Smooth muscle cell (in vitro differentiated cells): ENCODE results near the gene MSL2. TPM values are rescaled to one million over a fixed set of nuclear protein-coding genes. Genes with fewer than 3 reads are reported as not detected.
"Not testable (repeated sequence)": the region's sequence is repeated elsewhere in the genome, so short reads cannot be mapped to it uniquely, and the experiment has no call there.

ENCODE experiments used
- DNase-seq: peaks from one replicate; lab custom pipeline; 2025; ENCODE audit not compliant: unreplicated experiment; lab: John Stamatoyannopoulos, UW
- H2AFZ ChIP-seq: fragments of 200-600 bp; sonication (generic); 2 replicates; pipeline ENCODE4 v1.6.0; 2016; ENCODE audit warnings: antibody characterized with exemption, low read depth, mild to moderate bottlenecking
- H3F3A ChIP-seq: fragments of 200-600 bp; sonication (generic); 2 replicates; pipeline ENCODE4 v1.6.0; 2017; ENCODE audit warnings: antibody characterized with exemption, low read depth
- H3K27ac ChIP-seq: fragments of 200-600 bp; sonication (generic); 2 replicates; pipeline ENCODE4 v1.5.1; 2016; ENCODE audit warnings: low read depth, mild to moderate bottlenecking
- H3K27me3 ChIP-seq: fragments of 200-600 bp; sonication (generic); 2 replicates; pipeline ENCODE4 v1.6.1; 2016; ENCODE audit warnings: low read depth, mild to moderate bottlenecking
- H3K36me3 ChIP-seq: fragments of 200-600 bp; sonication (generic); 2 replicates; pipeline ENCODE4 v1.5.1; 2016; ENCODE audit warnings: low read depth
- H3K4me1 ChIP-seq: fragments of 200-600 bp; sonication (generic); 2 replicates; pipeline ENCODE4 v1.5.1; 2016; ENCODE audit warnings: low read depth
- H3K4me2 ChIP-seq: fragments of 200-600 bp; sonication (generic); 2 replicates; pipeline ENCODE4 v1.6.0; 2016; ENCODE audit warnings: mild to moderate bottlenecking
- H3K4me3 ChIP-seq: fragments of 200-600 bp; sonication (generic); 2 replicates; pipeline ENCODE4 v1.5.1; 2016; ENCODE audit warnings: mild to moderate bottlenecking
- H3K79me2 ChIP-seq: fragments of 200-600 bp; sonication (generic); 2 replicates; pipeline ENCODE4 v1.6.0; 2016; ENCODE audit warnings: low read depth, mild to moderate bottlenecking
- H3K9ac ChIP-seq: fragments of 200-600 bp; sonication (generic); 2 replicates; pipeline ENCODE4 v1.6.0; 2016; ENCODE audit warnings: low read depth
- H3K9me3 ChIP-seq: fragments of 200-600 bp; sonication (generic); replicated peaks from 2 replicates; pipeline ENCODE4 v1.5.1; 2016; ENCODE audit warnings: low read depth
- H4K20me1 ChIP-seq: fragments of 200-600 bp; sonication (generic); 2 replicates; pipeline ENCODE4 v1.6.0; 2016; ENCODE audit warnings: low read depth
- WGBS: methylation state at CpG from one replicate; pipeline ENCODE4 v1.1.7; 2016; ENCODE audit warnings: low lambda C conversion rate; 5-methylcytosine and 5-hydroxymethylcytosine counted together
- polyA plus RNA-seq: library from polyadenylated mRNA; unstranded; fragments of >200 nt; fragmentation: Nextera tagmentation; extraction: Ambion mirVana; gene quantifications from 2 replicates; pipeline ENCODE4 v1.2.1, GENCODE V29; 2016
- total RNA-seq: library from RNA; depleted of rRNA; stranded (reverse); fragments of >200 nt; gene quantifications from 2 replicates; pipeline ENCODE4 v1.2.3, GENCODE V29; 2014
- TF ChIP-seq, protein P1 (sequence below): fragments of 200-600 bp; sonication (generic); IDR thresholded peaks from 2 replicates; pipeline ENCODE4 v1.5.1; 2017; ENCODE audit warnings: borderline replicate concordance, mild to moderate bottlenecking, antibody characterized with exemption; ENCODE audit not compliant: insufficient read depth, poor library complexity, severe bottlenecking

Gene MSL2
- total and polyA plus RNA-seq, 2 experiments from 2014 or later: 5.7 to 39.9 TPM

DNA sequence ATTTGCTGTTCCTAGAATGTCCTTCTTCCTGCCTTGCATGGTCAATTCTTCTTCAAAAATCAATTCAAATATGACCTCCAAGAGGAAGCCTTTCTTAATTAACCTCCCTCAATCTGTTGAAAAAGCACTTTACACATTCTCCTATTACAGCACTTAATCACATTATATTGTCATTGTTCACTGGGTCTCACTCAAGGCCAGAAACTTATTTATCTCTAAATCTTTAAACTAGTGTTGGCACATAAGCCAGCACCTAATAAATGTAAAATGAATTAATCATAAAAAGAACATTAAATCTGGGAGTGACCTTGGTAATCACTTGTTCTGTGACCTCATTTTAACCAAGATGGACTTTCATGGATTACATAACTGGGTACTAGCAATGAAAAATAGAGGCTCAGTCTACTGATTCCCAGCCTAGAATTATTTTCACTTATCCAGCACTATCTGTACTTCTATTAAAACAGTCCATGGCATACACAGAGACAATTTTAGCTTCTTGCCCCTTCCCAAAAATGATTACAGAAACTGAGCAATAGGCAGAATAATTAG lies 22.1 kb downstream of the MSL2 start:
- H3K79me2 ChIP-seq: peaks cover 100% of the 10 kb centered on the region
- H3F3A ChIP-seq: peaks cover 8% of the 10 kb centered on the region
- H3K9ac ChIP-seq: no peak overlapping the region
- no peak overlapping the region for H3K27ac ChIP-seq
- H3K36me3 ChIP-seq: no peaks in the 10 kb centered on the region
- H3K27me3 ChIP-seq: no peaks in the 10 kb centered on the region
- no peak overlapping the region for H3K4me3 ChIP-seq
- no peak for DNase-seq
- no peaks in the 10 kb centered on the region for H3K9me3 ChIP-seq
- no peaks in the 10 kb centered on the region for H3K4me1 ChIP-seq
- no peak overlapping the region for H2AFZ ChIP-seq
- H3K4me2 ChIP-seq: no peak overlapping the region
- peaks cover 99% of the 10 kb centered on the region for H4K20me1 ChIP-seq
- TF ChIP-seq, protein P1, sequence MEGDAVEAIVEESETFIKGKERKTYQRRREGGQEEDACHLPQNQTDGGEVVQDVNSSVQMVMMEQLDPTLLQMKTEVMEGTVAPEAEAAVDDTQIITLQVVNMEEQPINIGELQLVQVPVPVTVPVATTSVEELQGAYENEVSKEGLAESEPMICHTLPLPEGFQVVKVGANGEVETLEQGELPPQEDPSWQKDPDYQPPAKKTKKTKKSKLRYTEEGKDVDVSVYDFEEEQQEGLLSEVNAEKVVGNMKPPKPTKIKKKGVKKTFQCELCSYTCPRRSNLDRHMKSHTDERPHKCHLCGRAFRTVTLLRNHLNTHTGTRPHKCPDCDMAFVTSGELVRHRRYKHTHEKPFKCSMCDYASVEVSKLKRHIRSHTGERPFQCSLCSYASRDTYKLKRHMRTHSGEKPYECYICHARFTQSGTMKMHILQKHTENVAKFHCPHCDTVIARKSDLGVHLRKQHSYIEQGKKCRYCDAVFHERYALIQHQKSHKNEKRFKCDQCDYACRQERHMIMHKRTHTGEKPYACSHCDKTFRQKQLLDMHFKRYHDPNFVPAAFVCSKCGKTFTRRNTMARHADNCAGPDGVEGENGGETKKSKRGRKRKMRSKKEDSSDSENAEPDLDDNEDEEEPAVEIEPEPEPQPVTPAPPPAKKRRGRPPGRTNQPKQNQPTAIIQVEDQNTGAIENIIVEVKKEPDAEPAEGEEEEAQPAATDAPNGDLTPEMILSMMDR: no peak

DNA sequence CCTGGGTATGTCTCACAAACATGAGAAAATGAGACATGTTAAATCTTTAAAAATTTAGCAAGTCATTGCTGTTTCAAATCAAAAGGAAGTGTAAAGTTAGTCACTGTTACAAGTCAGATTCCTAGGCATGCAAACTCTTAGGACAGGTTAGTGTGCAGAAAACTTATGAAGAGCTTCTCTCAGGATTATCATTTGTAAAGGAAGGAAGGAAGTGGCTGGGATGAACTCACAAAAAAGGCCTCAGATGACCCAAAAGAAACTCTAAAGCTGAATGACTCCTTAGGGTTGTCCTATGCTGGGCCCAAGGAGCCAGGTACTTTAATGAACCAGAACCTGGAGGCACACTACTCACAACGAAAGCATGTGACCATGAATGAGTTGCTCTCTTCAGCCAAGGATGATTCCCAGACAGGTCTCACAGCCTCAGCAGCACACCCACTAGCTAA lies 25.0 kb downstream of the MSL2 start:
- TF ChIP-seq, protein P1: no peak
- Histone ChIP-seq H3K27ac (peak overlapping the region; percentile 73), H3K4me2 (no peak overlapping the region), H3K4me3 (no peak overlapping the region), H2AFZ (no peak overlapping the region), H3K9me3 (no peaks in the 10 kb centered on the region), H3F3A (peaks cover 8% of the 10 kb centered on the region), H3K79me2 (peaks cover 100% of the 10 kb centered on the region), H3K36me3 (no peaks in the 10 kb centered on the region), H3K27me3 (no peaks in the 10 kb centered on the region), H3K4me1 (no peaks in the 10 kb centered on the region), H3K9ac (no peak overlapping the region), H4K20me1 (peaks cover 99% of the 10 kb centered on the region)
- WGBS: 68% methylated on average over 1 of the region's 1 CpG
- DNase-seq: no peak

DNA sequence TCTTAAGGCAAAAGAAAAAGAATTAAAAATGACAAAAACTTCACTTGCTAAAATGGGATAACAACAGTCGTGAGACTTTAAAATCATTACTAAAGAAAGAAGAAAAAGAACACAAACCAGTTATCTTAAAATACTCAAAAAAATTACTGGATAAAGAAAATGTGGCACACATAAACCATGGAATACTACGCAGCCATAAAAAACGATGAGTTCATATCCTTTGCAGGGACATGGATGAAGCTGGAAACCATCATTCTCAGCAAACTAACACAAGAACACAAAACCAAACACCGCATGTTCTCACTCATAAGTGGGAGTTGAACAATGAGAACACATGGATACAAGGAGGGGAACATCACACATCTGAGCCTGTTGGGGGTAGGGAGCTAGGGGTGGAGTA lies 27.9 kb downstream of the MSL2 start:
- not testable (repeated sequence) for H3K27me3 ChIP-seq, H3K4me2 ChIP-seq, H3K9ac ChIP-seq, DNase-seq, H2AFZ ChIP-seq, H3K27ac ChIP-seq, H3K4me3 ChIP-seq, H3K36me3 ChIP-seq, H3F3A ChIP-seq, H3K9me3 ChIP-seq, H3K4me1 ChIP-seq
- peaks cover 99% of the 10 kb centered on the region for H4K20me1 ChIP-seq
- 98% methylated on average over 4 of the region's 4 CpGs for WGBS
- peaks cover 100% of the 10 kb centered on the region for H3K79me2 ChIP-seq

DNA sequence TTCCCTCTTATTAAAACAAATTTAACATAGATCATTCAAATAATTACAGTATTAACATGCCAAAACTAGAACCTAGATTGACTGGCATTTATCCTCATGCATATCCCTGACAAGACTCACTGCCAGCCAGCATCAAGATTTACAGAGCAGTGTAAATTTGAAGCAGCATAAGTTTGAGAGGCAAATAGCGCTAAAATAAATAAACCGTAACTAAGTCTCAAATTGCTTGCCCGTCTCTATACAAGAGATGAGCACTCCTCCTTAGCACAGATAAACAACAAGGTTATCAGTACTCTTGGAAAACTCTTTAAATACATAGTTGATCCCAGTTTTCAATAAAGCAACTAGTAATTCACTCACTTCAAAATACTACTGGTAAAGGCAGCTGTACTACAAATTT lies 29.6 kb downstream of the MSL2 start:
- TF ChIP-seq, protein P1: no peak
- H3K27ac ChIP-seq: no peak overlapping the region
- H4K20me1 ChIP-seq: peaks cover 99% of the 10 kb centered on the region
- no peaks in the 10 kb centered on the region for H3K36me3 ChIP-seq
- no peak overlapping the region for H2AFZ ChIP-seq
- H3K9me3 ChIP-seq: no peaks in the 10 kb centered on the region
- H3F3A ChIP-seq: no peaks in the 10 kb centered on the region
- H3K9ac ChIP-seq: no peak overlapping the region
- H3K4me3 ChIP-seq: no peak overlapping the region
- H3K79me2 ChIP-seq: peaks cover 100% of the 10 kb centered on the region
- no peaks in the 10 kb centered on the region for H3K27me3 ChIP-seq
- DNase-seq: no peak
- WGBS: 65% methylated on average over 3 of the region's 3 CpGs
- no peak overlapping the region for H3K4me2 ChIP-seq
- H3K4me1 ChIP-seq: peaks cover 8% of the 10 kb centered on the region

DNA sequence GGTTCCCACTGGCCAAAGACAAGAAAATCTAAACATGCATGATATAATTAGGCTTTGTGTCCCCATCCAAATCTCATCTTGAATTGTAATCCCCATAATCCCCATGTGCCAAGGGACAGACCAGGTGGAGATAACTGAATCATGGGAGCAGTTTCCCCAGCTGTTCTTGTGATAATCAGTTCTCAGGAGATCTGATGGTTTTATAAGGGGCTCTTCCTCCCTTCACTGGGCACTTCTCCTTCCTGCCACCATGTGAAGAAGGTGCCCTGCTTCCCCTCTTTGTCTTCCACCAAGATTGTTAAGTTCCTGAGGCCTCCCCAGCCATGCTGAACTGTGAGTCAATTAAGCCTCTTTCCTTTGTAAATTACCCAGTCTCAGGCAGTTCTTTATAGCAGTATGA lies 32.5 kb downstream of the MSL2 start:
- not testable (repeated sequence) for H3K4me1 ChIP-seq, H3K36me3 ChIP-seq, H3K4me2 ChIP-seq, H3K9me3 ChIP-seq, H3F3A ChIP-seq, H3K4me3 ChIP-seq, H3K27me3 ChIP-seq, H2AFZ ChIP-seq, H3K9ac ChIP-seq, DNase-seq
- peak overlapping the region; percentile 0 for H3K27ac ChIP-seq
- H4K20me1 ChIP-seq: peaks cover 99% of the 10 kb centered on the region
- H3K79me2 ChIP-seq: peaks cover 98% of the 10 kb centered on the region
